SK-N-SH (cell line): Measurements from ENCODE around the gene HHLA2. TPM values are rescaled to one million over a fixed set of nuclear protein-coding genes. Genes with fewer than 3 reads are reported as not detected.

Experiments
- CTCF ChIA-PET: fragments of 300-600, 350-600 bp; formaldehyde crosslinking; extraction: SDS; loops from one replicate; lab custom pipeline; 2021; lab: Yijun Ruan, JAX
- POLR2A ChIA-PET: fragments of 350-600 bp; sonication (Branson Sonifier 250); formaldehyde crosslinking; extraction: SDS; loops from one replicate; lab custom pipeline; 2020; ENCODE audit warnings: antibody characterized with exemption, inconsistent platforms; lab: Yijun Ruan, JAX
- DNase-seq: peaks from one replicate; pipeline ENCODE4 v3.0.0; 2012
- H2AFZ ChIP-seq: fragments of 200-600 bp; sonication (generic); 2 replicates; pipeline ENCODE4 v1.8.1; 2016; ENCODE audit warnings: antibody characterized with exemption, mild to moderate bottlenecking, low read depth
- H3F3A ChIP-seq: fragments of 200-600 bp; sonication (generic); replicated peaks from 2 replicates; pipeline ENCODE3; 2016; ENCODE audit warnings: antibody characterized with exemption, mild to moderate bottlenecking; ENCODE audit not compliant: insufficient read depth
- H3K27ac ChIP-seq, 2 experiments: fragments of 200-500 bp in 1 of 2; fragments of 200-600 bp in 1 of 2; sonication (Bioruptor generic) in 1 of 2; sonication (generic), shearing (Covaris generic) in 1 of 2; 2 replicates each; pipeline versions ENCODE4 v1.5.1 to v1.6.1; 2014 to 2016; ENCODE audit warnings: low read depth in 2 of 2, inconsistent platforms in 1 of 2, low read length in 1 of 2, mild to moderate bottlenecking in 1 of 2, mixed read lengths in 1 of 2
- H3K27me3 ChIP-seq: fragments of 200-600 bp; sonication (generic), shearing (Covaris generic); 2 replicates; pipeline ENCODE4 v1.6.1; 2016; ENCODE audit warnings: mixed run types; ENCODE audit not compliant: insufficient read depth
- H3K36me3 ChIP-seq, 2 experiments: fragments of 200-500 bp in 1 of 2; fragments of 200-600 bp in 1 of 2; sonication (Bioruptor generic) in 1 of 2; sonication (generic) in 1 of 2; replicated peaks in 1 of 2; 2 replicates each; pipeline versions ENCODE3 to v1.5.1; 2014 to 2016; ENCODE audit warnings: low read length in 1 of 2, mild to moderate bottlenecking in 1 of 2; ENCODE audit not compliant: insufficient read depth in 2 of 2, control insufficient read depth in 1 of 2
- H3K4me1 ChIP-seq, 2 experiments: fragments of 200-500 bp in 1 of 2; fragments of 200-600 bp in 1 of 2; sonication (Bioruptor generic) in 1 of 2; sonication (generic), shearing (Covaris generic) in 1 of 2; 2 replicates each; pipeline versions ENCODE4 v1.5.1 to v1.6.1; 2014 to 2016; ENCODE audit warnings: low read depth in 1 of 2, low read length in 1 of 2, mixed run types in 1 of 2; ENCODE audit not compliant: insufficient read depth in 2 of 2, control insufficient read depth in 1 of 2
- H3K4me2 ChIP-seq: fragments of 200-600 bp; sonication (generic), shearing (Covaris generic); 2 replicates; pipeline ENCODE4 v1.6.1; 2017; ENCODE audit warnings: mixed run types
- H3K4me3 ChIP-seq, 2 experiments: fragments of 200-500 bp in 1 of 2; fragments of 200-600 bp in 1 of 2; sonication (Bioruptor generic) in 1 of 2; sonication (generic), shearing (Covaris generic) in 1 of 2; 2 replicates each; pipeline versions ENCODE4 v1.5.1 to v1.8.1; 2014 to 2016; ENCODE audit warnings: low read depth in 2 of 2, inconsistent platforms in 1 of 2, low read length in 1 of 2, mild to moderate bottlenecking in 1 of 2, mixed read lengths in 1 of 2, moderate library complexity in 1 of 2
- H3K79me2 ChIP-seq: fragments of 200-600 bp; sonication (generic); 2 replicates; pipeline ENCODE4 v1.8.1; 2017; ENCODE audit warnings: mild to moderate bottlenecking; ENCODE audit not compliant: insufficient read depth
- H3K9ac ChIP-seq: fragments of 200-600 bp; sonication (generic); 2 replicates; pipeline ENCODE4 v1.6.1; 2017; ENCODE audit warnings: mixed run types
- H3K9me2 ChIP-seq: fragments of 200-600 bp; sonication (generic); 2 replicates; pipeline ENCODE4 v1.6.1; 2017; ENCODE audit warnings: mixed run types
- H3K9me3 ChIP-seq: fragments of 200-600 bp; sonication (generic); 2 replicates; pipeline ENCODE4 v1.6.1; 2017; ENCODE audit warnings: mixed run types, mild to moderate bottlenecking, moderate library complexity
- H4K20me1 ChIP-seq: fragments of 200-600 bp; sonication (generic); 2 replicates; pipeline ENCODE4 v1.6.1; 2017; ENCODE audit warnings: mild to moderate bottlenecking, mixed run types; ENCODE audit not compliant: insufficient read depth
- CHD2 ChIP-seq: fragments of 150-350 bp; IDR thresholded peaks from 2 replicates; pipeline ENCODE4 v1.6.1; 2018; ENCODE audit warnings: low read length; ENCODE audit not compliant: partially characterized antibody
- ELF1 ChIP-seq: IDR thresholded peaks from 2 replicates; pipeline ENCODE4 v1.4.0; 2012
- EP300 ChIP-seq, 2 experiments: IDR thresholded peaks; 2 replicates each; pipeline versions ENCODE4 v1.4.0 to v1.6.1; 2012; ENCODE audit warnings: borderline replicate concordance in 1 of 2, low read depth in 1 of 2, low read length in 1 of 2
- EZH2phosphoT487 ChIP-seq: fragments of 200-600 bp; sonication (generic); IDR thresholded peaks from 2 replicates; pipeline ENCODE4 v1.6.1; 2017; ENCODE audit warnings: low read depth, mixed run types, mild to moderate bottlenecking, antibody characterized with exemption, moderate library complexity, borderline replicate concordance
- FOXM1 ChIP-seq: IDR thresholded peaks from 2 replicates; pipeline ENCODE4 v1.4.0; 2012; ENCODE audit warnings: low read depth, mild to moderate bottlenecking
- JUND ChIP-seq: IDR thresholded peaks from 2 replicates; pipeline ENCODE4 v1.4.0; 2012
- MEF2A ChIP-seq: IDR thresholded peaks from 2 replicates; pipeline ENCODE4 v1.4.0; 2012; ENCODE audit warnings: low read depth, borderline replicate concordance
- NFIC ChIP-seq: IDR thresholded peaks from 2 replicates; pipeline ENCODE4 v1.4.0; 2012; ENCODE audit warnings: borderline replicate concordance
- RFX5 ChIP-seq: IDR thresholded peaks from 2 replicates; pipeline ENCODE4 v1.6.1; 2012; ENCODE audit warnings: mild to moderate bottlenecking, improper control_type of control experiment, low read length
- RXRA ChIP-seq: IDR thresholded peaks from 2 replicates; pipeline ENCODE4 v1.4.0; 2012; ENCODE audit warnings: low read depth, mild to moderate bottlenecking, borderline replicate concordance
- TAF1 ChIP-seq: IDR thresholded peaks from 2 replicates; pipeline ENCODE4 v1.6.1; 2012; ENCODE audit warnings: low read depth, mild to moderate bottlenecking, low read length, moderate library complexity, borderline replicate concordance
- YY1 ChIP-seq: IDR thresholded peaks from 2 replicates; pipeline ENCODE4 v1.4.0; 2012; ENCODE audit warnings: low read depth, mild to moderate bottlenecking
- WGBS: methylation state at CpG from one replicate; pipeline ENCODE4 v1.1.6; 2017; ENCODE audit warnings: low lambda C conversion rate; 5-methylcytosine and 5-hydroxymethylcytosine counted together
- polyA plus RNA-seq, 3 experiments: library from polyadenylated mRNA; depleted of rRNA; stranded (reverse); fragments of >200 nt; gene quantifications; 2 replicates each; pipeline ENCODE4 v1.2.3, GENCODE V29; 2012
- TF ChIP-seq, protein P1 (sequence below): IDR thresholded peaks from 2 replicates; pipeline ENCODE4; 2012
- TF ChIP-seq, protein P2 (sequence below): fragments of 150-350 bp; IDR thresholded peaks from 2 replicates; pipeline ENCODE4 v1.6.1; 2016; ENCODE audit warnings: mild to moderate bottlenecking, low read depth, low read length
- TF ChIP-seq, protein P3 (sequence below): IDR thresholded peaks from 2 replicates; pipeline ENCODE4 v1.6.1; 2012; ENCODE audit warnings: mild to moderate bottlenecking, low read depth, low read length, moderate library complexity
- TF ChIP-seq, protein P4 (sequence below): IDR thresholded peaks from 2 replicates; pipeline ENCODE4 v1.4.0; 2012; ENCODE audit warnings: low read depth, borderline replicate concordance
- TF ChIP-seq, protein P5 (sequence below): fragments of 200-600 bp; sonication (generic); IDR thresholded peaks from 2 replicates; pipeline ENCODE4 v1.6.1; 2017; ENCODE audit warnings: antibody characterized with exemption, mild to moderate bottlenecking, moderate library complexity
- TF ChIP-seq, protein P6 (sequence below): fragments of 150-350 bp; IDR thresholded peaks from 2 replicates; pipeline ENCODE4 v1.6.1; 2017; ENCODE audit warnings: antibody characterized with exemption, low read length, low read depth, borderline replicate concordance
- TF ChIP-seq, protein P7 (sequence below): IDR thresholded peaks from 2 replicates; pipeline ENCODE4 v1.4.0; 2012; ENCODE audit warnings: low read depth, borderline replicate concordance

The HHLA2 gene
- polyA plus RNA-seq, 1 of the 3 experiments (the other 2 are of a cell fraction) = not detected

DNA sequence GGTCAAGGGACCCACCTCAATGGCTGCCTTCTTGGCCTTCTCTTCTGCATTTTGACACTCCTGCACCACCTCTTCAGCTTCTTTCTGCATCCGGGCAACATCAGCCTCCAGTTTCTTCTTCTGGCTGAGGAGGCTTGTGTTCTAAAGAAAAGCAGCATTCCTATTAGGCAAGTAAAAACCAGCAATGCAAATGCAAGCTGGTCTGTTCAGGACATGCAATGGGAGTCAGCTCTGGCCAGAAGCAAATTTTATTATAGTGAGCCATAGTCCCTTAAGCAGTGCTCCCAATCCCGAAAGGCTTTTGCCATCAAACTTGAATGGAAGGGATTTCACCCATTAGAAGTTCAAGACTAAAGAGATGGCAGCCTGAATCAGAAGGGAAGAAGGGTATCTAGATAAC, 97.7 kb downstream of the HHLA2 start:
- no peak for DNase-seq
- Histone ChIP-seq H3F3A (no peaks in the 10 kb centered on the region), H3K4me1 (peaks cover 0 to 10% of the 10 kb centered on the region in 2 experiments; a peak in 1 of 4 replicates), H3K4me2 (no peak overlapping the region), H4K20me1 (no peaks in the 10 kb centered on the region), H3K27ac (no peak overlapping the region), H3K9me3 (no peaks in the 10 kb centered on the region), H3K27me3 (no peaks in the 10 kb centered on the region), H3K9me2 (no peaks in the 10 kb centered on the region), H3K79me2 (no peaks in the 10 kb centered on the region), H3K36me3 (no peaks in the 10 kb centered on the region), H3K9ac (no peak overlapping the region), H3K4me3 (no peak overlapping the region), H2AFZ (no peak overlapping the region)
- WGBS = 90% methylated on average over 2 of the region's 2 CpGs
- TF ChIP-seq EP300 (IDR thresholded peaks at IDR 0.05; ENCODE audit: borderline replicate concordance in 1 of 2, low read depth in 1 of 2, low read length in 1 of 2) = no peak
- no peak for TF ChIP-seq JUND
- TF ChIP-seq, protein P1, sequence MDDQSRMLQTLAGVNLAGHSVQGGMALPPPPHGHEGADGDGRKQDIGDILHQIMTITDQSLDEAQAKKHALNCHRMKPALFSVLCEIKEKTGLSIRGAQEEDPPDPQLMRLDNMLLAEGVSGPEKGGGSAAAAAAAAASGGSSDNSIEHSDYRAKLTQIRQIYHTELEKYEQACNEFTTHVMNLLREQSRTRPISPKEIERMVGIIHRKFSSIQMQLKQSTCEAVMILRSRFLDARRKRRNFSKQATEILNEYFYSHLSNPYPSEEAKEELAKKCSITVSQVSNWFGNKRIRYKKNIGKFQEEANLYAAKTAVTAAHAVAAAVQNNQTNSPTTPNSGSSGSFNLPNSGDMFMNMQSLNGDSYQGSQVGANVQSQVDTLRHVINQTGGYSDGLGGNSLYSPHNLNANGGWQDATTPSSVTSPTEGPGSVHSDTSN = no peak
- no peak for TF ChIP-seq CHD2
- TF ChIP-seq, protein P2, sequence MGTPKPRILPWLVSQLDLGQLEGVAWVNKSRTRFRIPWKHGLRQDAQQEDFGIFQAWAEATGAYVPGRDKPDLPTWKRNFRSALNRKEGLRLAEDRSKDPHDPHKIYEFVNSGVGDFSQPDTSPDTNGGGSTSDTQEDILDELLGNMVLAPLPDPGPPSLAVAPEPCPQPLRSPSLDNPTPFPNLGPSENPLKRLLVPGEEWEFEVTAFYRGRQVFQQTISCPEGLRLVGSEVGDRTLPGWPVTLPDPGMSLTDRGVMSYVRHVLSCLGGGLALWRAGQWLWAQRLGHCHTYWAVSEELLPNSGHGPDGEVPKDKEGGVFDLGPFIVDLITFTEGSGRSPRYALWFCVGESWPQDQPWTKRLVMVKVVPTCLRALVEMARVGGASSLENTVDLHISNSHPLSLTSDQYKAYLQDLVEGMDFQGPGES = no peak
- TF ChIP-seq, protein P3, sequence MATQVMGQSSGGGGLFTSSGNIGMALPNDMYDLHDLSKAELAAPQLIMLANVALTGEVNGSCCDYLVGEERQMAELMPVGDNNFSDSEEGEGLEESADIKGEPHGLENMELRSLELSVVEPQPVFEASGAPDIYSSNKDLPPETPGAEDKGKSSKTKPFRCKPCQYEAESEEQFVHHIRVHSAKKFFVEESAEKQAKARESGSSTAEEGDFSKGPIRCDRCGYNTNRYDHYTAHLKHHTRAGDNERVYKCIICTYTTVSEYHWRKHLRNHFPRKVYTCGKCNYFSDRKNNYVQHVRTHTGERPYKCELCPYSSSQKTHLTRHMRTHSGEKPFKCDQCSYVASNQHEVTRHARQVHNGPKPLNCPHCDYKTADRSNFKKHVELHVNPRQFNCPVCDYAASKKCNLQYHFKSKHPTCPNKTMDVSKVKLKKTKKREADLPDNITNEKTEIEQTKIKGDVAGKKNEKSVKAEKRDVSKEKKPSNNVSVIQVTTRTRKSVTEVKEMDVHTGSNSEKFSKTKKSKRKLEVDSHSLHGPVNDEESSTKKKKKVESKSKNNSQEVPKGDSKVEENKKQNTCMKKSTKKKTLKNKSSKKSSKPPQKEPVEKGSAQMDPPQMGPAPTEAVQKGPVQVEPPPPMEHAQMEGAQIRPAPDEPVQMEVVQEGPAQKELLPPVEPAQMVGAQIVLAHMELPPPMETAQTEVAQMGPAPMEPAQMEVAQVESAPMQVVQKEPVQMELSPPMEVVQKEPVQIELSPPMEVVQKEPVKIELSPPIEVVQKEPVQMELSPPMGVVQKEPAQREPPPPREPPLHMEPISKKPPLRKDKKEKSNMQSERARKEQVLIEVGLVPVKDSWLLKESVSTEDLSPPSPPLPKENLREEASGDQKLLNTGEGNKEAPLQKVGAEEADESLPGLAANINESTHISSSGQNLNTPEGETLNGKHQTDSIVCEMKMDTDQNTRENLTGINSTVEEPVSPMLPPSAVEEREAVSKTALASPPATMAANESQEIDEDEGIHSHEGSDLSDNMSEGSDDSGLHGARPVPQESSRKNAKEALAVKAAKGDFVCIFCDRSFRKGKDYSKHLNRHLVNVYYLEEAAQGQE = no peak
- no peak for TF ChIP-seq YY1
- TF ChIP-seq RXRA = no peak
- TF ChIP-seq, protein P4, sequence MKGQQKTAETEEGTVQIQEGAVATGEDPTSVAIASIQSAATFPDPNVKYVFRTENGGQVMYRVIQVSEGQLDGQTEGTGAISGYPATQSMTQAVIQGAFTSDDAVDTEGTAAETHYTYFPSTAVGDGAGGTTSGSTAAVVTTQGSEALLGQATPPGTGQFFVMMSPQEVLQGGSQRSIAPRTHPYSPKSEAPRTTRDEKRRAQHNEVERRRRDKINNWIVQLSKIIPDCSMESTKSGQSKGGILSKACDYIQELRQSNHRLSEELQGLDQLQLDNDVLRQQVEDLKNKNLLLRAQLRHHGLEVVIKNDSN = no peak
- no peak for TF ChIP-seq FOXM1
- TF ChIP-seq EZH2phosphoT487 = no peak
- no peak for TF ChIP-seq MEF2A
- no peak for TF ChIP-seq ELF1
- no peak for TF ChIP-seq RFX5
- TF ChIP-seq, protein P5, sequence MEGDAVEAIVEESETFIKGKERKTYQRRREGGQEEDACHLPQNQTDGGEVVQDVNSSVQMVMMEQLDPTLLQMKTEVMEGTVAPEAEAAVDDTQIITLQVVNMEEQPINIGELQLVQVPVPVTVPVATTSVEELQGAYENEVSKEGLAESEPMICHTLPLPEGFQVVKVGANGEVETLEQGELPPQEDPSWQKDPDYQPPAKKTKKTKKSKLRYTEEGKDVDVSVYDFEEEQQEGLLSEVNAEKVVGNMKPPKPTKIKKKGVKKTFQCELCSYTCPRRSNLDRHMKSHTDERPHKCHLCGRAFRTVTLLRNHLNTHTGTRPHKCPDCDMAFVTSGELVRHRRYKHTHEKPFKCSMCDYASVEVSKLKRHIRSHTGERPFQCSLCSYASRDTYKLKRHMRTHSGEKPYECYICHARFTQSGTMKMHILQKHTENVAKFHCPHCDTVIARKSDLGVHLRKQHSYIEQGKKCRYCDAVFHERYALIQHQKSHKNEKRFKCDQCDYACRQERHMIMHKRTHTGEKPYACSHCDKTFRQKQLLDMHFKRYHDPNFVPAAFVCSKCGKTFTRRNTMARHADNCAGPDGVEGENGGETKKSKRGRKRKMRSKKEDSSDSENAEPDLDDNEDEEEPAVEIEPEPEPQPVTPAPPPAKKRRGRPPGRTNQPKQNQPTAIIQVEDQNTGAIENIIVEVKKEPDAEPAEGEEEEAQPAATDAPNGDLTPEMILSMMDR = no peak
- no peak for TF ChIP-seq TAF1
- TF ChIP-seq, protein P6, sequence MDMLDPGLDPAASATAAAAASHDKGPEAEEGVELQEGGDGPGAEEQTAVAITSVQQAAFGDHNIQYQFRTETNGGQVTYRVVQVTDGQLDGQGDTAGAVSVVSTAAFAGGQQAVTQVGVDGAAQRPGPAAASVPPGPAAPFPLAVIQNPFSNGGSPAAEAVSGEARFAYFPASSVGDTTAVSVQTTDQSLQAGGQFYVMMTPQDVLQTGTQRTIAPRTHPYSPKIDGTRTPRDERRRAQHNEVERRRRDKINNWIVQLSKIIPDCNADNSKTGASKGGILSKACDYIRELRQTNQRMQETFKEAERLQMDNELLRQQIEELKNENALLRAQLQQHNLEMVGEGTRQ = no peak
- no peak for TF ChIP-seq NFIC
- TF ChIP-seq, protein P7, sequence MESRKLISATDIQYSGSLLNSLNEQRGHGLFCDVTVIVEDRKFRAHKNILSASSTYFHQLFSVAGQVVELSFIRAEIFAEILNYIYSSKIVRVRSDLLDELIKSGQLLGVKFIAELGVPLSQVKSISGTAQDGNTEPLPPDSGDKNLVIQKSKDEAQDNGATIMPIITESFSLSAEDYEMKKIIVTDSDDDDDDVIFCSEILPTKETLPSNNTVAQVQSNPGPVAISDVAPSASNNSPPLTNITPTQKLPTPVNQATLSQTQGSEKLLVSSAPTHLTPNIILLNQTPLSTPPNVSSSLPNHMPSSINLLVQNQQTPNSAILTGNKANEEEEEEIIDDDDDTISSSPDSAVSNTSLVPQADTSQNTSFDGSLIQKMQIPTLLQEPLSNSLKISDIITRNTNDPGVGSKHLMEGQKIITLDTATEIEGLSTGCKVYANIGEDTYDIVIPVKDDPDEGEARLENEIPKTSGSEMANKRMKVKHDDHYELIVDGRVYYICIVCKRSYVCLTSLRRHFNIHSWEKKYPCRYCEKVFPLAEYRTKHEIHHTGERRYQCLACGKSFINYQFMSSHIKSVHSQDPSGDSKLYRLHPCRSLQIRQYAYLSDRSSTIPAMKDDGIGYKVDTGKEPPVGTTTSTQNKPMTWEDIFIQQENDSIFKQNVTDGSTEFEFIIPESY = no peak
- ChIA-PET POLR2A (no interaction called here), CTCF (interaction anchor here (1.2 kb wide), 1 partner anchor 15 kb away, joined by 3 read pairs; no protein-coding TSS in a partner anchor)
